NT2/D1 (cell line): Measurements from ENCODE around the gene CALML6.

Source experiments
- SUZ12 ChIP-seq: IDR thresholded peaks from 2 replicates; pipeline ENCODE4 v1.6.1; 2011; ENCODE audit not compliant: insufficient read length, insufficient read depth; ENCODE audit errors: extremely low read depth
- YY1 ChIP-seq: IDR thresholded peaks from 2 replicates; pipeline ENCODE4 v1.6.1; 2011; ENCODE audit not compliant: insufficient read length, insufficient read depth
- ZNF274 ChIP-seq: IDR thresholded peaks from 2 replicates; pipeline ENCODE4 v1.6.1; 2011; ENCODE audit warnings: mild to moderate bottlenecking, low read depth, low read length

- no peak for TF ChIP-seq ZNF274
- TF ChIP-seq YY1, result no peak
- no peak for TF ChIP-seq SUZ12
Observed at GRCh38 chr1:1941868-1942752, 27.1 kb downstream of the CALML6 start.
